HG03066 (cell line): Measurements from ENCODE around the gene SCN1B.
A peak's percentile ranks its signal among the peaks of the same experiment; 100 is the strongest.
"Not testable (repeated sequence)": the region's sequence is repeated elsewhere in the genome, so short reads cannot be mapped to it uniquely, and the experiment has no call there.

Experiments used
- ATAC-seq: cut with Tn5 transposase; IDR thresholded peaks from one replicate; pipeline ENCODE4 v1.9.1; 2021; ENCODE audit warnings: low read depth; ENCODE audit not compliant: unreplicated experiment

Gene SCN1B

GRCh38 chr19:35000647-35001501 lies 29.4 kb upstream of the SCN1B start:
- peak; percentile 15 for ATAC-seq

- ATAC-seq, result no peak
Observed at GRCh38 chr19:35002037-35002535, 28.2 kb upstream of the SCN1B start.

DNA sequence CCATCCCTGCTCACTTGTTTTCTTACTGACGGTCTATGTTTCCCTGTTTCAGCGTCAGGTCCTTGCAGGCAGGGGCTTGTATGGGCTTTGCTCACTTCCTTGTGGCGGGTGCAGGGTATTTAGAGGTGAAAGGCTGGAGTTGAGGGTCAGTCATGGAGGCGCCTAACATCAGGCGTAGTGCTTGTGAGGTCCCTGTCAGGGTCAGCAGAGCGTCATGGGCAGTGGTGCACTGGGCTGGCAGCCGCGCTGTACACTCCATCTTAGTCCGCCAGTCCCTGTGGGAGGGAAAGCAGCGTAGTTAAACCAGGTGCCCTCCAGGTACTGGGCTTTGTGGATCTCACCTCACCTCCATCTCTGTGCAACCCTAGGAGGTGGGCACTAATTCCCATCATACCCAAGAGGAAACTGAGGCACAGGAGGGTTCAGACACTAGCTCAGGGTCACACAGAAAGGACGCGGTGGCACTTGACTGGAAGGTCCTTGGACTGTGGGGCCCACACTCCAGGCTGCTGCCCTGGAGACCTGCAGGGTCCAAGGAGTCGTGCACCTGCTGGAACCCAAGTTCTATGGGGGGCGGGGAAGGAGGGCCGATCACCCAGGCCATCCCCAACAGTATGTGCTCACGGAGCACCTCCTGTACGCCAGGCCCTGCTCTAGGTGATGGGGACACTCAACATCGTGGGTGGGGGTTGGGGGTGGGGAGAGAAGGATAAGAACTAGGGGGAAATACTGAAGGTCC lies 25.6 kb upstream of the SCN1B start:
- ATAC-seq, result no peak

GRCh38 chr19:35005256-35005977 lies 24.9 kb upstream of the SCN1B start:
- ATAC-seq, result no peak

- not testable (repeated sequence) for ATAC-seq
Observed at GRCh38 chr19:35006007-35006341, 24.3 kb upstream of the SCN1B start.

GRCh38 chr19:35006342-35006998 lies 23.8 kb upstream of the SCN1B start:
- ATAC-seq, result no peak

- ATAC-seq, result no peak
Observed at GRCh38 chr19:35006999-35007365, 23.3 kb upstream of the SCN1B start.

DNA sequence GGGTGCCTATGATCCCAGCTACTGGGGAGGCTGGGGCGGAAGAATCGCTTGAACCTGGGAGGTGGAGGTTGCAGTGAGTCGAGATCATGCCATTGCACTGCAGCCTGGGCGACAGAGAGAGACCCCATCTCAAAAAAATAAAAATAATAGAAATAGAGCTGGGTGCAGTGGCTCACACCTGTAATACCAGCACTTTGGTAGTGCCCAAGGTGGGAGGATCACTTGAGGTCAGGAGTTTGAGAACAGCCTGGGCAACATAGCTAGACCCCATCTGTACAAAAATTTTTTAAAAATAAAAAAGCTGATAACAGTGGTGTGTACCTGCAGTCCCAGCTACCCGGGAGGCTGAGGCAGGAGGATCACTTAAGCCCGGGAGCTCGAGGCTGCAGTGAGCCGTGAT lies 22.8 kb upstream of the SCN1B start:
- not testable (repeated sequence) for ATAC-seq

DNA sequence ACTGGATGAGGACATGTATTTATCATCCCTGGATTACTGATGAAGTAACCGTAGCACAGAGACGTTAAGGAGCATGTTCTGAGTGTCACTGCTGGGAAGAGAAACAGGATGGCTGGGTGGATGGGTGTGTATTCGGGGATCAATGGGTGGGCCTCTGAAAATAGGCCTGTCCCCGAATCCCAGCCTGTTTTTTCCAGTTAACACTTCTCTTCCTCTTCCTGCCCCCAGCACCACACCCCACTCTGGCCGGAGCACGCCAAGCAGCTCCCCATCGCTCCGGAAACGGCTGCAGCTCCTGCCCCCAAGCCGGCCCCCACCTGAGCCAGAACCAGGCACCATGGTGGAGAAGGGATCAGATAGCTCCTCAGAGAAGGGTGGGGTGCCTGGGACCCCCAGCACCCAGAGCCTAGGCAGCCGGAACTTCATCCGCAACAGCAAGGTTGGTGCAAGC lies 21.4 kb upstream of the SCN1B start:
- ATAC-seq, result no peak

- ATAC-seq, result no peak
Observed at GRCh38 chr19:35009424-35010415, 20.6 kb upstream of the SCN1B start.

DNA sequence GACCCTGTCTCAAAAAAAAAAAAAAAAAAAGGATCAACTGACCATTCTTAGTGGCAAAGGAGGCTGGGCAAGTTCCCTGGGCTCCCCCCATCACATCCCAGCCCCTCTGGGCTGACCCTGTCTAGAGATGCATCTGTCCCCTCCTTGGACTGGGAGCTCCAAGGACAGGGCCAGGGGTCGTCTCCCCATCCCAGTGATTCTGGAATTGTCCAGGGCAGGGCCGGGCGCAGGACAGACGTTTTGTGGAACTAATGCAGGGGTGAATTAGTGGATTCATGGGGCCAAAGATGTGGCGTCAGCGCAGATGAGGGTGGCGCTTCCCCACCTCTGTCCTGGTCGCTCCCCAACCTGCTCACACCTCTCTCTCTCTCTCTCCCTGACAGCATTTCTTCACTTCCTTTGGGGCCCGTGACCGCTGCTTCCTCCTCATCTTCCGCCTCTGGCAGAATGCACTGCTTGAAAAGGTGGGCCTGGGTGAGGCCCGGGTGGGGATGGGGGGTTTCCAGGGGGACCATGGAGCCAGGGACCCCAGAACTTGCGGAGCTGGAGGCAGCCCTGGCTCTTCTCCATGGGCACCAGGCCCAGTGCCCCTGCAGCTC lies 19.1 kb upstream of the SCN1B start:
- ATAC-seq, result no peak

GRCh38 chr19:35011737-35012682 lies 18.3 kb upstream of the SCN1B start:
- ATAC-seq, result no peak

DNA sequence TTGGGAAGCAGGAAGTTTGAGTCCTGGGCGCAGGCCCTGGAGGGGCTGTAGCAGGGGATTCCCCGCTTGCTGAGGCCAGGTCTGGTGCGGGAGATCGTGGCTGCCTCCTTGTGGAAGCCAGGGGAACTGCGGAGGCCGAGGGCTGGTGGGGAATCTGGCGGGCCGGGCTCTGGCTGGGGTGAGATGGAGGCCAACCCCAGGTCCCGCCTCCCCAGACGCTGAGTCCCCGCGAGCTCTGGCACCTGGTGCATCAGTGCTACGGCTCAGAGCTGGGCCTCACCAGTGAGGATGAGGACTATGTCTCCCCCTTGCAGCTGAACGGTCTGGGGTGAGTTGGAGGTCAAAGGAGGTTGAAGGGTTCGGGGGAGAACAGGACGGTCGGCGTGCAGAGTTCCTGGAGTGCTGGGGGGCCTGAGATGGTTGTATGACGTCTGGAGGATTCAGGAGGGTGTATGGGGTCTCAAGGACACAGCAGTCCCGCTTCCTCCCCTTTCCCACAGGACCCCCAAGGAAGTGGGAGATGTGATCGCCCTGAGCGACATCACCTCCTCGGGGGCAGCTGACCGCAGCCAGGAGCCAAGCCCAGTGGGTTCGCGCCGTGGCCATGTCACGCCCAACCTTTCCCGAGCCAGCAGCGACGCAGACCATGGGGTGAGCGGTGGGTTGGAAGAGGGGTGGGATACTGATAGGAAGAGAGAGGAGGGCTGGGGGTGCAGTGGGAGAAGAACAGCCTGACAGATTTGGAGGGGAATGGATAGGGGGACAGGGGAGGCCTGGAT lies 17.0 kb upstream of the SCN1B start:
- no peak for ATAC-seq

DNA sequence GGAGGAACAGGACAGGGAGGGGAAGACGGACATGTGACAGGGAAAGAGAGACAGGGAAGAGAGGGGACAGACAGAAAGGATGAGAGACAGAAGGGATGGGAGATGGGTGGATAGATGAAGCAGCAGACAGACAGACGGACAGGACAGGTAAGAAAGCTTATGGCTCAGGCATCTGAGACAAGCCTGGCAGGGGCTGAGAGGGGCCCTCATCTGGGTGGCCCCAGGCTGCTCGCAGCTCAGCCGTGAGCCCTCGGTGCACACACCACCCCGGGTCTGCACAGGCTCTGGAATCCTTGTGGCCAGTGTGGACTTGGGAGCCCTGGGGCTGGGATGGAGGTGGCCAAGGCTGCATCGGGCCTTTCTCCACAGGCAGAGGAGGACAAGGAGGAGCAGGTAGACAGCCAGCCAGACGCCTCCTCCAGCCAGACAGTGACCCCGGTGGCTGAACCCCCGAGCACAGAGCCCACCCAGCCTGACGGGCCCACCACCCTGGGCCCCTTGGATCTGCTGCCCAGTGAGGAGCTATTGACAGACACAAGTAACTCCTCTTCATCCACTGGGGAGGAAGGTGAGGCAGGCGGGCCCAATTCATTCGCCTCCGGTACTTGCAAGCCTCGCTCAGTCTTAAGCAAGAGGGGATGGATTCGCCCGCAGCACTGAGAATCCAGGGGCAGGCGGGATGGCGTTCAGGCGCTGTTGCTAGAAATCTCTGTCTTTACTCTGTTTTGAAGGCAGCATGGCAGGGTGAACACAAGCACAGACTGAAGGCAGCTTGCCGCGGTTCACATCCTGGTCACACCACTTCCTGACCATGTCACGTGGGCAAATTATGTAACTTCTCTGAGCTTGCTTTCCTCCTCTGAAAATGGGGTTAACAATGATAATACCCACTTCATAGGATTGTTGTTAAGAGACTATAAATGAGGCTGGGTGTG lies 16.2 kb upstream of the SCN1B start:
- ATAC-seq, result no peak

DNA sequence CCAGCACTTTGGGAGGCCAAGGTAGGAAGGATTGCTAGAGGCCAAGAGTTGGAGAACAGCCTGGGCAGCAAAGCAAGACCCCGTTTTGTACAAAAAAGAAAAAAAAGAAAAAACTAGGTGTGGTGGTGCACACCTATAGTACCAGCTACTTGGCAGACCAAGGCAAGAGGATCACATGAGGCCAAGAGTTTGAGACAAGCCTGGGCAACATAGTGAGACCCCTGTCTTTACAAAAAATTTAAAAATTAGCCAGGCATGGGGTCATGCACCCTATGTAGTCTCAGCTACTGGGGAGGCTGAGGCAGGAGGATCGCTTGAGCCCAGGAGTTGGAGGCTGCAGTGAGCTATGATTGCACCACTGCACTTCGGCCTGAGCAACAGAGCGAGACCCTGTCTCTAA lies 15.5 kb upstream of the SCN1B start:
- ATAC-seq, result not testable (repeated sequence)

DNA sequence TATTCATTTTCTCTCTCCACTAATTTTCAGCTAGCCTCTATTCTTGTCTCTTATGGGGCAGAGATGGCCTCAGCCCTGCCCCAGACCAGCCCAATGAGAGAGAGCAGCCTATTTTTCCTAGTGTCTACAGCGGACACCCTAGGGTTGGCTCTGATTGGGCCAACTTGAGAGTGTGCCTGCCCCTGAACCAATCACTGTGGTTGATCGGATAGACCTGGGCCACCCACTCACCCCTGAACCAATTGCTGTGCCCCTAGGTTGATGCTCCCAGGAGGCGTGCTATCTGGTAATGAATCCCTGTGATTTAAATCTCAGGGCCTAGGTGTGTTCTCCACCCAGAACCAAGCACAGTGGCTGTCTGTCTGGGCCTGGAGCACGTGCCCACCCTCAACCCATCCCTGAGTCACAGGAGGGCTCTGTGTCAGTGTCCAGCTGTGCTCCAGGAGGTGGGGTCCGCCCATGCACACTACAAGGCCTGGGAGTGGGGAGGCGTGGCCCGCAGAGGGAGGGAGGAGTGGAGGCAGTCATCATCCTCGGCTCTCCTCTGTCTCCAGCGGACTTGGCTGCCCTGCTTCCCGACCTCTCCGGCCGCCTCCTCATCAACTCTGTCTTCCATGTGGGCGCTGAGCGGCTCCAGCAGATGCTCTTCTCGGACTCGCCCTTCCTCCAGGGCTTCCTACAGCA lies 14.9 kb upstream of the SCN1B start:
- no peak for ATAC-seq
